ENCODE results near the gene SBF2. TPM values are rescaled to one million over a fixed set of nuclear protein-coding genes. Genes with fewer than 3 reads are reported as not detected.

The SBF2 gene
- polyA plus RNA-seq, 1 experiment = 44.4 TPM

GRCh38 chr11:10067629-10068300 lies 226.3 kb downstream of the SBF2 start:
- DNase-seq (ENCODE audit: low read depth, low spot score) = no peak
- POLR2A ChIA-PET = no interaction called here
- Histone ChIP-seq H3K9me3 (ENCODE audit: control insufficient read depth, insufficient read depth, low read length) (no peaks in the 10 kb centered on the region), H3K27ac (ENCODE audit: low read depth, low read length) (no peak overlapping the region), H3K4me3 (ENCODE audit: low read depth, low read length) (no peak overlapping the region), H3K27me3 (ENCODE audit: control insufficient read depth, insufficient read depth, low read length) (no peaks in the 10 kb centered on the region)
- TF ChIP-seq CTCF (IDR thresholded peaks at IDR 0.05; ENCODE audit: low read depth, low read length) = no peak
- CTCF ChIA-PET = interaction anchor here (1.1 kb wide), 1 partner anchor 9 kb away, joined by 3 read pairs; no protein-coding TSS in a partner anchor

GRCh38 chr11:10066441-10066840 lies 227.6 kb downstream of the SBF2 start:
- Histone ChIP-seq H3K9me3 (ENCODE audit: control insufficient read depth, insufficient read depth, low read length) (no peaks in the 10 kb centered on the region), H3K27ac (ENCODE audit: low read depth, low read length) (no peak overlapping the region), H3K4me3 (ENCODE audit: low read depth, low read length) (no peak overlapping the region), H3K27me3 (ENCODE audit: control insufficient read depth, insufficient read depth, low read length) (no peaks in the 10 kb centered on the region)
- TF ChIP-seq CTCF (IDR thresholded peaks at IDR 0.05; ENCODE audit: low read depth, low read length) = no peak
- ChIA-PET POLR2A (no interaction called here), CTCF (no interaction called here)
- no peak for DNase-seq (ENCODE audit: low read depth, low spot score)

GRCh38 chr11:10064828-10065227 lies 229.2 kb downstream of the SBF2 start:
- POLR2A ChIA-PET = no interaction called here
- CTCF ChIA-PET = no interaction called here
- TF ChIP-seq CTCF (IDR thresholded peaks at IDR 0.05; ENCODE audit: low read depth, low read length) = no peak
- DNase-seq (ENCODE audit: low read depth, low spot score) = no peak
- Histone ChIP-seq H3K27ac (ENCODE audit: low read depth, low read length) (no peak overlapping the region), H3K9me3 (ENCODE audit: control insufficient read depth, insufficient read depth, low read length) (peaks cover 5% of the 10 kb centered on the region; the same call in 1 of the 2 replicates), H3K4me3 (ENCODE audit: low read depth, low read length) (no peak overlapping the region), H3K27me3 (ENCODE audit: control insufficient read depth, insufficient read depth, low read length) (no peaks in the 10 kb centered on the region)

- H3K4me3 ChIP-seq (ENCODE audit: low read depth, low read length) = no peak overlapping the region
- ChIA-PET POLR2A (no interaction called here), CTCF (no interaction called here)
- no peak for TF ChIP-seq CTCF (IDR thresholded peaks at IDR 0.05; ENCODE audit: low read depth, low read length)
- H3K27ac ChIP-seq (ENCODE audit: low read depth, low read length) = no peak overlapping the region
- peaks cover 10% of the 10 kb centered on the region for H3K9me3 ChIP-seq (ENCODE audit: control insufficient read depth, insufficient read depth, low read length)
- H3K27me3 ChIP-seq (ENCODE audit: control insufficient read depth, insufficient read depth, low read length) = no peaks in the 10 kb centered on the region
- DNase-seq (ENCODE audit: low read depth, low spot score) = no peak
These were observed 235.7 kb downstream of the SBF2 start for GRCh38 chr11:10058356-10058755.

GRCh38 chr11:10051868-10052586 lies 242.0 kb downstream of the SBF2 start:
- DNase-seq (ENCODE audit: low read depth, low spot score) = no peak
- H3K27ac ChIP-seq (ENCODE audit: low read depth, low read length) = no peak overlapping the region
- no peaks in the 10 kb centered on the region for H3K27me3 ChIP-seq (ENCODE audit: control insufficient read depth, insufficient read depth, low read length)
- no peak overlapping the region for H3K4me3 ChIP-seq (ENCODE audit: low read depth, low read length)
- H3K9me3 ChIP-seq (ENCODE audit: control insufficient read depth, insufficient read depth, low read length) = peaks cover 5% of the 10 kb centered on the region; the same call in 1 of the 2 replicates
- ChIA-PET CTCF (no interaction called here), POLR2A (no interaction called here)
- no peak for TF ChIP-seq CTCF (IDR thresholded peaks at IDR 0.05; ENCODE audit: low read depth, low read length)

Data from AG04450 (cell line).